Measurements from ENCODE around the gene TDO2.
A peak's percentile ranks its signal among the peaks of the same experiment; 100 is the strongest.
"Not testable (repeated sequence)": the region's sequence is repeated elsewhere in the genome, so short reads cannot be mapped to it uniquely, and the experiment has no call there.

The TDO2 gene

DNA sequence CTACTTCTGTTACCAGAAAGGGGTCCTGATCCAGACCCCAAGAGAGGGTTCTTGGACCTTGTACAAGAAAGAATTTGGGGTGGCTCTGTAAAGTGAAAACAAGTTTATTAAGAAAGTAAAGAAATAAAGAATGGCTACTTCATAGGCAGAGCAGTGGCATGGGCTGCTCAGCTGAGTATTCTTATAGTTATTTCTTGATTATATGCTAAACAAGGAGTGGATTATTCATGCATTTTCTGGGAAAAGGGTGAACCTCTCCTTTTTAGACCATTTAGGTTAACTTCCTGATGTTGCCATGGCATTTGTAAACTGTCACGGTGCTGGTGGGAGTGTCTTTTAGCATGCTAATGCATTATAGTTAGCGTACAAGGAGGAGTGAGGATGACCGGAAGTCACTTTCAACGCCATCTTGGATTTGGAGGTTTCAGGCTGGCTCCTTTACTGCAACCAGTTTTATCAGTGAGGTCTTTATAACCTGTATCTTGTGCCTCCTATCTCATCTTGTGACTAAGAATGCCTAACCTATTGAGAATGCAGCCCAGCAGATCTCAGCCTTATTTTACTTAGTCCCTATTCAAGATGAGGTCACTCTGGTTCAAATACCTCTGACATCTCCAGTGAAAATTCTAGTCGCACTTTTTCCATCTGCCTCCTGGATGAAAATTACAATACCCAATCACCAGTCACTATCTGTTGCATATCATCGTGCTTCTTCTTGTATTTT is 15.5 kb upstream of the TDO2 start:
- H3K4me3 ChIP-seq (ENCODE audit: low read depth, low read length): no peak overlapping the region
- no peak for DNase-seq (ENCODE audit: low read depth)
- in situ Hi-C loops (cut with HindIII; ENCODE audit: low sequenced_read_pairs): no loop called here
- TF ChIP-seq, protein P1, sequence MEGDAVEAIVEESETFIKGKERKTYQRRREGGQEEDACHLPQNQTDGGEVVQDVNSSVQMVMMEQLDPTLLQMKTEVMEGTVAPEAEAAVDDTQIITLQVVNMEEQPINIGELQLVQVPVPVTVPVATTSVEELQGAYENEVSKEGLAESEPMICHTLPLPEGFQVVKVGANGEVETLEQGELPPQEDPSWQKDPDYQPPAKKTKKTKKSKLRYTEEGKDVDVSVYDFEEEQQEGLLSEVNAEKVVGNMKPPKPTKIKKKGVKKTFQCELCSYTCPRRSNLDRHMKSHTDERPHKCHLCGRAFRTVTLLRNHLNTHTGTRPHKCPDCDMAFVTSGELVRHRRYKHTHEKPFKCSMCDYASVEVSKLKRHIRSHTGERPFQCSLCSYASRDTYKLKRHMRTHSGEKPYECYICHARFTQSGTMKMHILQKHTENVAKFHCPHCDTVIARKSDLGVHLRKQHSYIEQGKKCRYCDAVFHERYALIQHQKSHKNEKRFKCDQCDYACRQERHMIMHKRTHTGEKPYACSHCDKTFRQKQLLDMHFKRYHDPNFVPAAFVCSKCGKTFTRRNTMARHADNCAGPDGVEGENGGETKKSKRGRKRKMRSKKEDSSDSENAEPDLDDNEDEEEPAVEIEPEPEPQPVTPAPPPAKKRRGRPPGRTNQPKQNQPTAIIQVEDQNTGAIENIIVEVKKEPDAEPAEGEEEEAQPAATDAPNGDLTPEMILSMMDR (IDR thresholded peaks at IDR 0.05; ENCODE audit: low read depth, low read length, missing control alignments): no peak

DNA sequence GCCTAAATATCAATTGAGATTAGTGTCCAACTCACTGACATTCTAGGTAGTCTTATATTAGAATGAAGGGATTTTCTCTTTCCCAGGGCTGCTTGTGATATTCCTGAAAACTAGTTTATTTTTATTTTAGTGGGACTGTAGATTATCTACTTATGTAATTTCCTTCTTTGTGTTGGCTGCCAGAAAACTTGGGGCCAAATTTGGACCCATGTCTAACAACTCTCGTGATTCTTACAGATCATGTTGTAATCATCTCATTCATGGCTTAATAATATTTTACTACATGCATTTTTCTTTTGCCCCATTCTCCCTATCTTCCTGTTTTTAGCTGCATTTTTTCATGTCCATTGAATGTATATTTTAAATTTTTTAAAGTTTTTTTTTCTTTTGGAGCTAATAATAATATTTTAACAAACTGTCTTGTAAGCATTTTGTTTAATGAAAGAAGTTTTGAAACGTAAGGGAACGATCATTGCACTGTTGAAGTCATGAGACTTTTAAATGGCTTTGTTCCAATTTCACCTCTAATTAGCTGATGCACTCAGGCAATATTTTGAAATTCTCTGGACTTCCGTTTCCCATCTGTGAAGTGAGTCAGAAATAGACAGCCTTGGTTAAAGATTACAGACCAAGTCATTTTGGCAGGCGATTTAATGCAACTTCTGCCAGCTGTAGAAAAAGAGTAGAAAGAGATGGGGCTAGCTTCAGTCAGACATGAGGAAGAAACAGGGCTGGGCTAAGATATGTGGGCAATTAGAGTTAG is 14.3 kb upstream of the TDO2 start:
- in situ Hi-C loops (cut with HindIII; ENCODE audit: low sequenced_read_pairs): no loop called here
- TF ChIP-seq, protein P1 (IDR thresholded peaks at IDR 0.05; ENCODE audit: low read depth, low read length, missing control alignments): no peak
- H3K4me3 ChIP-seq (ENCODE audit: low read depth, low read length): no peak overlapping the region
- peak; percentile 77 for DNase-seq (ENCODE audit: low read depth)

DNA sequence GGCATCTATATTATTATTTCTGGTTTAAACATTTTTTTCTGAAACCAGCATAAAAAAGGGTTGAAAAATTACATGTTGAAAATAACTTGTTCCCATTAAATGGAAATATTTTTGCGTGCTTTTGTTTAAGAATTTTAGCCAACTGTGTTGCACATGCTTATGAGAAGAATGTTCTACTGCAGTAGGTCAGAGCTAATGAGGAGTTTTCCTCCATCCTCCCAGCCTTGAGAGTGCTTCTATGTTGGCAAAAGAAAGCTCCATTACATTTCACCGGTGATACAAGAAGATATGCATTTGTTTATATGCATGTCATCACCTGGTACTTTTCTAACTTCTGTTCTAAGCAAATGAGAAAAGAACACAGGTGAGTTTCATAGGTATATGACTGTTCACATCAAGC is 13.6 kb upstream of the TDO2 start:
- in situ Hi-C loops (cut with HindIII; ENCODE audit: low sequenced_read_pairs): no loop called here
- TF ChIP-seq, protein P1 (IDR thresholded peaks at IDR 0.05; ENCODE audit: low read depth, low read length, missing control alignments): no peak
- DNase-seq (ENCODE audit: low read depth): no peak
- H3K4me3 ChIP-seq (ENCODE audit: low read depth, low read length): no peak overlapping the region

DNA sequence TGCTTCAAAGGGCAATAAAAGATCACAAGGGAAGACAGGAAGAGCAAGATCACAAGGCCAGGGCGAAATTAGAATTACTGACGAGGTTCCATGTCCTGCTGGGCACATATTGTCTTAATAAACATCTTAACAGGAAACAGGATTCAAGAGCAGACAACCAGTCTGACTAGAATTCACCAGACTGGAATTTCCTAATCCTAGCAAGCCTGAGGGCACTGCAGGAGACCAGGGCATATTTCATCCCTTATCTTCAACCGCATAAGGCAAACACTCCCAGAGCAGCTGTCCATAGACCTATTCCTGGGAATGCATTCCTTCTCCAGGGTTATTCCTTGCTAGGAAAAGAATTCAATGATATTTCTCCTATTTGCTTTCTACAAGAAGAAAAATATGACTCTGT is 12.4 kb upstream of the TDO2 start:
- TF ChIP-seq, protein P1 (IDR thresholded peaks at IDR 0.05; ENCODE audit: low read depth, low read length, missing control alignments): no peak
- in situ Hi-C loops (cut with HindIII; ENCODE audit: low sequenced_read_pairs): no loop called here
- no peak for DNase-seq (ENCODE audit: low read depth)
- no peak overlapping the region for H3K4me3 ChIP-seq (ENCODE audit: low read depth, low read length)

DNA sequence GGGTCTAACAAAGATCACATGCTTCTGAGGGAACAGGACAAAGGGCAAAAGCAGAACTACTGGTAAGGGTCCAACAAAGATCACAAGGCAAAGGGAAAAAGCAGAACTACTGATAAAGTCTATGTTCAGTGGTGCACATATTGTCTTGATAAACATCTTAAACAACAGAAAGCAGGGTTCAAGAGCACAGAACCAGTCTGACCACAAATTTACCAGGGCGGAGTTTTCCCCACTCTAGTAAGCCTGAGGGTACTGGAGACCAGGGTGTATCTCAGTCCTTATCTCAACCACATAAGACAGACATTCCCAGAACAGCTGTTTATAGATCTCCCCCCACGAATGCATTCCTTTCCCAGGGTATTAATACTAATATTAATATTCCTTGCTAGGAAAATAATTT is 5.1 kb upstream of the TDO2 start:
- in situ Hi-C loops (cut with HindIII; ENCODE audit: low sequenced_read_pairs): not testable (repeated sequence)

DNA sequence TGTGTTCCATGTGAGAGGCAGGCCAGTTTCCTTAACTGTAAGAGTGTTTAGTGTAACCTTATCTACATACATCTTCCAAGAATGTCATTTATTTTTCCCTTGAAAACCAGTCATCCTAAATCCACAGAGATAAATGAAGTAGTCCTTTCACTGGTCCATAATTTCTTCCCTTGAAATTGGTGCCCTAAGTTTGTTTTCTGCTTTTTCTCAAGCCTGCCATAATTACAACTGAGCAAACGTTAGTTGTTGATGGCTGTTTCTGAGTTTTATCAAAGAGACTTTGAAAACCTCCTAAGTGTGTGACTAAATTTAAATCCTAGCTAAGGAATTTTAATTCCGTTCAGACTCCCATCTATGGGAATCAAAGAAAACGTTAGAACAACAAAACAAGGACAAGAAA is 3.6 kb upstream of the TDO2 start:
- no peak for DNase-seq (ENCODE audit: low read depth)
- TF ChIP-seq, protein P1 (IDR thresholded peaks at IDR 0.05; ENCODE audit: low read depth, low read length, missing control alignments): no peak
- in situ Hi-C loops (cut with HindIII; ENCODE audit: low sequenced_read_pairs): no loop called here
- H3K4me3 ChIP-seq (ENCODE audit: low read depth, low read length): no peak overlapping the region

More for the DNA sequence above, 5.1 kb upstream of the TDO2 start:
- H3K4me3 ChIP-seq (ENCODE audit: low read depth, low read length); DNase-seq (ENCODE audit: low read depth): not testable (repeated sequence)

DNA sequence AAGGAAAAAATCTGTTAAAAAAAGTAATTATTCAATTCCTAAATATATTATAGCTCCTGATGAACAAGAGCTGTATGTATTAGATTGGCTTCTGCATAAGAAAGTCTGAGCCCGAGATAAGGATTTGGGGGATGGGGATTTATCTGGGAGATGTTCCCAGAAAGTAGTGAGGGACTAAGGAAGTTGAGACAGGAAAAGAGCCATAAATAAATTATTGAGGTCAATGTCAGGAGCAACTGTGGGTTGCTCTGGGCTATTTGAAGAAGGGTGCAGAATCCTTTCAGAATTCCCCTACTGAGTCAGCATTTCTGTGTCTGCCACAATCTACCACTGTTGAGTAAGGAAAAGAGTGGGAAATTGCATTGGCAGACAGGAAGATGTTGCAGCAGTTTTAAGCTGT is 3.1 kb upstream of the TDO2 start:
- in situ Hi-C loops (cut with HindIII; ENCODE audit: low sequenced_read_pairs): no loop called here
- TF ChIP-seq, protein P1 (IDR thresholded peaks at IDR 0.05; ENCODE audit: low read depth, low read length, missing control alignments): no peak
- DNase-seq (ENCODE audit: low read depth): peak; percentile 19
- no peak overlapping the region for H3K4me3 ChIP-seq (ENCODE audit: low read depth, low read length)

All from astrocyte of the cerebellum (primary cell).